Activated CD8-positive, alpha-beta memory T cell treated with anti-CD3 and anti-CD28 coated beads for 24 hours (primary cell): ENCODE results near the gene POGZ.
"Not testable (repeated sequence)": the region's sequence is repeated elsewhere in the genome, so short reads cannot be mapped to it uniquely, and the experiment has no call there.

ENCODE experiments used
- DNase-seq: peaks from one replicate; pipeline ENCODE4 v3.0.0-alpha.2; 2020

Gene POGZ

GRCh38 chr1:151408891-151409290 is 50.4 kb downstream of the POGZ start:
- no peak for DNase-seq

- DNase-seq: no peak
Observed at GRCh38 chr1:151407304-151407703, 52.0 kb downstream of the POGZ start.

GRCh38 chr1:151406176-151406575 is 53.1 kb downstream of the POGZ start:
- DNase-seq: no peak

GRCh38 chr1:151405187-151405951 is 53.9 kb downstream of the POGZ start:
- no peak for DNase-seq

- no peak for DNase-seq
Observed at GRCh38 chr1:151403612-151404011, 55.7 kb downstream of the POGZ start.

- DNase-seq: no peak
Observed at GRCh38 chr1:151402764-151403163, 56.5 kb downstream of the POGZ start.

- no peak for DNase-seq
Observed at GRCh38 chr1:151401860-151402259, 57.4 kb downstream of the POGZ start.

GRCh38 chr1:151401125-151401788 is 58.0 kb downstream of the POGZ start:
- DNase-seq: no peak

GRCh38 chr1:151399324-151400171 is 59.7 kb downstream of the POGZ start, which contains the start of gene PSMB4:
PSMB4 (plus strand) TSS chr1:151399573; CDS start chr1:151399588, 15 bp downstream.
- DNase-seq: peak; percentile 88

- not testable (repeated sequence) for DNase-seq
Observed at GRCh38 chr1:151396265-151396664, 63.0 kb downstream of the POGZ start.

GRCh38 chr1:151393583-151393982 is 65.7 kb downstream of the POGZ start:
- no peak for DNase-seq

GRCh38 chr1:151391079-151391563 is 68.2 kb downstream of the POGZ start:
- DNase-seq: no peak

GRCh38 chr1:151390221-151391078 is 68.8 kb downstream of the POGZ start:
- DNase-seq: not testable (repeated sequence)

- no peak for DNase-seq
Observed at GRCh38 chr1:151386002-151386401, 73.3 kb downstream of the POGZ start.

- no peak for DNase-seq
Observed at GRCh38 chr1:151384584-151384983, 74.7 kb downstream of the POGZ start.

GRCh38 chr1:151377150-151377884 is 82.0 kb downstream of the POGZ start:
- DNase-seq: no peak

- no peak for DNase-seq
Observed at GRCh38 chr1:151373196-151373595, 86.1 kb downstream of the POGZ start.

- no peak for DNase-seq
Observed at GRCh38 chr1:151372058-151372934, 87.0 kb downstream of the POGZ start, which contains the start of gene SELENBP1. SELENBP1 (minus strand) TSS chr1:151372705; CDS start chr1:151372641, 64 bp downstream.

- no peak for DNase-seq
Observed at GRCh38 chr1:151371370-151372057, 87.8 kb downstream of the POGZ start.
